Endothelial cell of umbilical vein (primary cell): ENCODE measurements around the gene RMND5A.

Experiments
- MYC ChIP-seq: IDR thresholded peaks from one replicate; pipeline ENCODE4 v1.6.1; 2011; ENCODE audit warnings: mild to moderate bottlenecking, low read depth, low read length
- POLR2A ChIP-seq: IDR thresholded peaks from 2 replicates; pipeline ENCODE4 v1.6.1; 2012; ENCODE audit warnings: low read depth, mild to moderate bottlenecking, control low read depth, low read length
- TF ChIP-seq, protein P1 (sequence below): IDR thresholded peaks from 2 replicates; pipeline ENCODE4 v1.6.1; 2011; ENCODE audit not compliant: insufficient read depth, insufficient read length

DNA sequence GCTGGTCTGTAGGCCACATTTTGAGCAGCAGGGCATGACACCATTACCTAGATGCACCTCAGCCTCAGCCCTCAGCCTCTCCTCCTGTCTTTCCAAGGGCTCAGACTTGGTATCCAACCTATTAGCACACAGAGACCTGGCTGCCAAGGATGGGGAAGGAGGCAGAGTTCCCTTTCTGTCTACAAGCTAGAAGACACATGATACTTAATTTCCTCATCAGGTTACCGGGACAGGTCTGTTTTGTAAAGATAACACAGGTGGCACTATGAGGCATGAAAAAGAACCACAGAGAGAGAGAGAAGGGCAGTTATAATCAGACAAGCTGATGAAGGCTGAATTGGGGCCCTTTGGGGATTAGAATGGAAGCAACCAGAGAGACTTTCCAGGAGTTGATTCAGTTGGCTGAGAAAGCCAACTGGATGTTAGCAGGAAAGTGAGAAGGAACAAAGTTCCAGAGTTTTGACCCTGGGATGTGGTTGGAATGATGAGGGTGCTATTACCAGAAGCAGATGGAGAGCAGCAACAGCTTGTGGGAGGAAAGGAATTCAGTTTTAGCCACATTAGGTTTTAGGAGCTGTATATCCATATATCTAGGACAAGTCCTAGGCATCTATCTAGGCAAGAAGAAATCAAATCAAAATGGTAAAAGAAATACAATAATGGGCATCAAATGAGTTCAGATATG, 46.0 kb upstream of the RMND5A start:
- no peak for TF ChIP-seq POLR2A
- TF ChIP-seq, protein P1, sequence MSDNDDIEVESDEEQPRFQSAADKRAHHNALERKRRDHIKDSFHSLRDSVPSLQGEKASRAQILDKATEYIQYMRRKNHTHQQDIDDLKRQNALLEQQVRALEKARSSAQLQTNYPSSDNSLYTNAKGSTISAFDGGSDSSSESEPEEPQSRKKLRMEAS: no peak
- no peak for TF ChIP-seq MYC
